Measurements from ENCODE around the gene MRPL55.
"Not testable (repeated sequence)": the region's sequence is repeated elsewhere in the genome, so short reads cannot be mapped to it uniquely, and the experiment has no call there.

The MRPL55 gene

DNA sequence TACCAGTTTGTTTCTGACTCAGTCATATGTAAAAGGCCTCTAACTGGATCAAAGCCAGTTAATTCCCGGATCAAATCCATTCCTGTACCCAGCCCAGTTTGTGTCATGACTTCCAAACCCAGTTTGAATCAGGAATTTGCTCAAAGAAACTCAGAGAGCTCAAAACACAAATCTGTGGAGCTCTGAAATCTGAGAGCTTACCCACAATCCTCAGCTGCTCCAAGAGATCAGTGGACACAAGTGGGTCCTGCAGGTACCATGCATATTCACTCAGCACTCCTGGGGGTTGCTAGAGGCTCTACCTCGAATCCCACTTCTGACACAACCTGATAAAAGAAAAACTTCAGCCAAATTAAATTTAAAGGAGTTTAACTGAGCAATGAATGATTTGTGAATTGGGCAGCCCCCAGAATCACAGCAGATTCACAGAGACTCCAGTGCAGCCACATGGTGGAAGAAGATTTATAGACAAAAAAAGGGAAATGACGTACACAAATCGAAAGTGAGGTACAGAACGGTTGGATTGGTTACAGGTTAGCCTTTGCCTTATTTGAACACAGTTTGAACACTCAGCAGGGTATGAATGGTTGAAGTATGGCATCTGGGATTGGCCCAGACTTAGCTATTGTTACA lies 11.9 kb upstream of the MRPL55 start:
- DNase-seq = no peak

- DNase-seq = no peak
Observed at GRCh38 chr1:228120351-228120750, 11.3 kb upstream of the MRPL55 start.

GRCh38 chr1:228118040-228118439 lies 8.9 kb upstream of the MRPL55 start:
- DNase-seq = no peak

DNA sequence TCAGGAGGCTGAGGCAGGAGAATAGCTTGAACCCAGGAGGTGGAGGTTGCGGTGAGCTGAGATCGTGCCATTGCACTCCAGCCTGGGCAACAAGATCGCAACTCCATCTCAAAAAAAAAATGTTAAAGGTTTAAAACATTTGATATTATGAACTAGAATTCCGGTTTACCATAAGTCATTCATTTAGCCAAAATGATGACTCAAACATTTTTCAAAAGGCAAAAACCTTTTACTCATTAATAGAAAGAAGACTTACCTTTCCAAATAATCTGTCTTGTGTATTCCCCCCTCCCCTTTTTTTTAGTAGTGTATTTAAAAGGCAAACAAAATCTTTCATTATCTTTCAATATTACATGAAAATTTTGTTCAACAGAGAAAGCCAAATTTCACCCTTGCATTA lies 8.2 kb upstream of the MRPL55 start:
- no peak for DNase-seq

DNA sequence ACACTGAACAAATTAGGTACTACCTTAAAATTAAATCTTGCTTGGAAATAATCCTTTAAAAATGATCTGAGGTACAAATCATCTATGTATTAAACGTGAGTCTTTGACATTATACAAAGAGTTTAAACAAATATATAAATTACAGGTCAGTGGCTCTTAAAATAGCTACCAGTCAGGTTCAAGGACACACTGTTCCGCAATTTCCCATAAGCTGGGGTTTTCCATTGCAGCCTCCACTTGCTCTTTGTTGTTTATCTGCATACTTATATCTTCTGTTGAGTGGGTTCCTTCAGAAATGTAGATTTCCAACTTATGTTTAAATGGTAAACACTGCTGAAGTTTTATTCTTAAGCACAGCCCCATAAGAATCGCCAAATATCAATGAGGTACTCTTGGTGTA lies 5.7 kb upstream of the MRPL55 start:
- no peak for DNase-seq

DNA sequence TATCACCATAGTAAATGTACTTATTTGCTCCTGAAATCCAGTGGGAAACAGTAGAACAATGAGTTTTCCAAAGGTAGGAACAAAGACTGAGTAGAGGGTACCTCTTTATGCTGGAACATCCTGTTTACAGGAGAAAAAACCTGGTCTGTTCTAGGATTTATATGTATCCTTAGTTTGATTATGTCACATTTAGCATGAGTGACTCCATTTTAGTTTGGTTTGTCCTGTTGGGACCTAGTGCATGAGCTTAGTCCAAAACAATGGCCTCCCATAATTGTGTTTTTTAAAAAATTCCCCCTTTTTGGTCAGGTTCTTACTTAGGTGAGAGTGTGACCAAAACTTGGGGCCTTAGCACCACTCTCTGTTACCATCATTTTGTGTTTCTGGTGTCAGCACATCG lies 3.5 kb upstream of the MRPL55 start:
- DNase-seq = no peak

DNA sequence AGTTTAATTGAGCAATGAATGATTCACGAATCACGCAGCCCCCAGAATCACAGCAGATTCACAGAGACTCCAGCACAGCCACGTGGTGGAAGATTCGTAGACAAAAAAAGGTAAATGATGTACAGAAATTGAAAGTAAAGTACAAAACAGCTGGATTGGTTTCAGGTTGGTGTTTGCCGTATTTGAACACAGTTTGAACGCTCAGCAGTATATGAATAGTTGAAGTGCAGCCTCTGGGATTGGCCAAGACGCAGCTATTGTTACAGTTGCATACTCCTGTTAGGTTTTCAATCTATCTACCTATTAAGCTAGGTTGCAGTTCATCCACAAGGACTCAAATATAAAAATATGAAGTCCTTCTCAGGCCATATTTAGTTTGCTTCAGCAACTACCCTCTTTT lies 3.1 kb upstream of the MRPL55 start:
- DNase-seq = no peak

DNA sequence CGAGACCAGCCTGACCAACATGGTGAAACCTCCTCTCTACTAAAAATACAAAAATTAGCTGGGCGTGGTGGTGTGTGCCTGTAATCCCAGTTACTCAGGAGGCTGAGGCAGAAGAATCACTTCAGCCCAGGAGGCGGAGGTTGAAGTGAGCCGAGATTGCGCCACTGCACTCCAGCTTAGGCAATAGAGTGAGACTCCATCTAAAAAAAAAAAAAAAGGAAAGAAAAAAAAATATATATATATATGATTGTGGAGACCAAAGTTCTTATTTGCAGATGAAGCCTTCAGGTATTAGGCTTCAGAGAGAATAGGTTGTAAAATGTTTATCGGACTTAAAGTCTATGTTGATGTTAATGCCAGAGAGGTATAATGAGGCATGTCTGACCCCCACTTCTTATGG lies 2.2 kb upstream of the MRPL55 start:
- not testable (repeated sequence) for DNase-seq

GRCh38 chr1:228110556-228110955 lies 1.5 kb upstream of the MRPL55 start:
- no peak for DNase-seq

GRCh38 chr1:228109962-228110488 lies 926 bp upstream of the MRPL55 start:
- DNase-seq = peak in 2 of 14 donors; percentile 31 to 32

- no peak for DNase-seq
Observed at GRCh38 chr1:228108742-228109072, 392 bp downstream of the MRPL55 start.

DNA sequence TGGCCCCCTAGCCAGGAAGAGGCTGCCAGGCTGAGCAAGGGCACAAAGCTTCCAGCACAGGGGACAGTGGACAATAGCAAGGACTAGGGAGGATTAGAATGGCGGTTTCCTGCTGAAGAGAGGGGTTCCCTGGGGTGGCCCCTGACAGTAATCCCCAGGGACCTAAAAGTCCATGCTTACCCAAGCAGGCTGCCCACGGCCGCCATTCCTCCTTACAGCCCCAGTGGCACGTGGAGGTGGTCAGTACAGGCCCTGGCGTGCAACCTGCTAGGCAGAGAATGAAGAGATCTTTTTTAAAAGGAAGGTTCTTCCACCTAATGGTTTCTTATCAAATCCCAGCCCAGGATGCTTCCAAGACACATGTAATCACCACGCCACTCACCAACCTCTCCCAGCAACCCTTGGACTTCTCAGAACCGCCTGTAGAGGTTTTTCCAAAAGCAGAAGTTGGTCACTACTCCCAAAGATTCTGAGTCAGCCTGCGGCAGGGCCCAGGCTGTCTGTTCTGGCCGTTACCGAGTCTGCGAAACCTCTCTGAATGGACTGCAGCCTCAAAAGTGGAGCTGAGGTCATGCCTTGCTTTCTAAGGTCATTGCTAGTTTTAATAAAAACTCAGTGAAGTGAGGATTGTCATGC lies 926 bp downstream of the MRPL55 start:
- no peak for DNase-seq

- DNase-seq = no peak
Observed at GRCh38 chr1:228107636-228108035, 1.5 kb downstream of the MRPL55 start.

DNA sequence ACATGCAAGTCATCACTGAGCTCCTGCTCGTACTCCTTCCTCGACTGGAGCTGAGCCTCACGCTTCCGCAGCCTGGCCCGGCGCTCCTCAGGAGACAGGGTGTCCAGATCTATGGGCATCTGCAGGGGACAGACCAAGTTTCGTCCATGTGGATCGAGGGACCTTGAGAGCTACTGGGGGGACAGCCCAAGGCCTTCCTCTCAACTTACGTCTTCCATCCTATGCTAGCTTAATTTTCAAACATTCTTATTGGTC lies 2.4 kb downstream of the MRPL55 start:
- DNase-seq = no peak

GRCh38 chr1:228105996-228106799 lies 2.9 kb downstream of the MRPL55 start:
- no peak for DNase-seq

GRCh38 chr1:228105270-228105995 lies 3.7 kb downstream of the MRPL55 start:
- DNase-seq = no peak

DNA sequence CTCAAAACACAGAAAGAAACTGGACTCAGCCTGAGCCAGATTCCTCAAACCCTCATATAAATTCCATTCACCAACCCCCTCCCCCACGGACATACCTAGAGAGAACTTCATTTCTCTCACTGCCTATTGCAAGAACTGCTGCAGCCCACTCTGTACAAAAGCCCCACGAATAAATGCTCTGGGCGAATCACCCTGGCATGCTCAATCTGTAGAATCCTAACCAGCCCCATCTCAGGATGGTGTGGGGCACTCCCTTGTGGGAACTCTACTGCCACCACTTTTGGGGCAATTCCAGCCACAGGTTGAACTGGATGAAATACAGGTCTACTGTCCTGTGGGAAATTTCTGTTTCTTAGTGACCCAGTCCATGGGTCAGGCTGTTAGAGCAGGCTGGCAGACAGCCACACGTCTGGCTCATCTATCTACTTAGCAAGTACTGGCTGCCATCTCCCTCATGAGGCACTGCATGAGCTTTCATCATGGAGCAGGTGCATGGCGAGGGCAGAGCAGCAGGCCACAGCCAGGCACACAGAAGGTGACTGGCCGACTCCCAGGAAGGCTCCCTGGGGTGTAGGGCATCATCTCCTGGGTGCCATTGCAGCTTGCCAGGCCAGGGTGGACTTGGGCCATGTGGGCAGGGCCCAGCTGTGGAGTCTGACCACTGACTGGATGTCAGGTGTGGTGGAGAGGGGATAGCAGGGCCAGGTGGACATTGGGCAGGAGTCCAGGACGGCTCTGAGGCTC lies 4.4 kb downstream of the MRPL55 start:
- no peak for DNase-seq

DNA sequence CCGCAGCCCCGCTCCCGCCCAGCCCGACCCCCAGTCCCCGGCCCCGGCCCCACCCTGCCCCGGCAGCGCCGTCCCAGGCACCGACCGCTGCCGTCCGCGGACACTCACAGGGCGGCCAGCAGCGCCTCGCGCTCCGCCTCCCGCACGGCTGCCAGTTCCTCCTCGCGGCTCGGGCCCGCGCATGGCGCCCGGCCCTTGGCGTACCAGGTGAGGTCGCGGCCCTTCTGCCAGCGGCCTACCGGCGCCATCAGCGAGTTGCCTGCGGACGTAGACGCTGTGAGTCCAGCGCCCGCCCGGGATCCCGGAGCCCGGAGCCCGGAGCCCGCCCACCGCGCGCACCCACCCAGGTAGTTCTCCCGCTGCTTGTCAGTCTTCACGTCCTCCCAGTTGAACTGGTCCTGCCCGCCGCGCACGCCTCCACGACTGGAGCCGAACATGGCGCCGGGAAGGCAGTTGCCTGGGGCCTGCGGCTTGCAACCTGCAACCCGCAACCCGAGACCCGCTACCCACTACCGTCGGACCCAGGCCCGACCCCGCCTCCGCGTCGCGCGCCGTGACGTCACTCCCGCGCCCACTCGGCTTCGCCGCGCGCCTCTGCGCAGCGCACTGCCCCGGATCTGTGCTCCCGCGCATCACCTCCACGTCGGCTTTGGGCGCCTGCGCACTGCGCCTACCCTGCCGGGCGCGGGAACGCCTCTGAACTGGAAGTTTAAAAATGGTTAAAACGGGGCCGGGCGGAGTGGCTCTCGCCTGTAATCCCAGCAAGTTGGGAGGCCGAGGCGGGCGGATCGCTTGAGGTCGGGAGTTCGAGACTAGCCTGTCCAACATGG lies 6.1 kb downstream of the MRPL55 start, which contains the start of gene C1orf35:
C1orf35 (minus strand) TSS at position 535 of the 830 bp plus-strand sequence; CDS start at position 437, 98 bp downstream.
- peak in 13 of 14 donors; percentile 47 to 93 (median 80) for DNase-seq

DNA sequence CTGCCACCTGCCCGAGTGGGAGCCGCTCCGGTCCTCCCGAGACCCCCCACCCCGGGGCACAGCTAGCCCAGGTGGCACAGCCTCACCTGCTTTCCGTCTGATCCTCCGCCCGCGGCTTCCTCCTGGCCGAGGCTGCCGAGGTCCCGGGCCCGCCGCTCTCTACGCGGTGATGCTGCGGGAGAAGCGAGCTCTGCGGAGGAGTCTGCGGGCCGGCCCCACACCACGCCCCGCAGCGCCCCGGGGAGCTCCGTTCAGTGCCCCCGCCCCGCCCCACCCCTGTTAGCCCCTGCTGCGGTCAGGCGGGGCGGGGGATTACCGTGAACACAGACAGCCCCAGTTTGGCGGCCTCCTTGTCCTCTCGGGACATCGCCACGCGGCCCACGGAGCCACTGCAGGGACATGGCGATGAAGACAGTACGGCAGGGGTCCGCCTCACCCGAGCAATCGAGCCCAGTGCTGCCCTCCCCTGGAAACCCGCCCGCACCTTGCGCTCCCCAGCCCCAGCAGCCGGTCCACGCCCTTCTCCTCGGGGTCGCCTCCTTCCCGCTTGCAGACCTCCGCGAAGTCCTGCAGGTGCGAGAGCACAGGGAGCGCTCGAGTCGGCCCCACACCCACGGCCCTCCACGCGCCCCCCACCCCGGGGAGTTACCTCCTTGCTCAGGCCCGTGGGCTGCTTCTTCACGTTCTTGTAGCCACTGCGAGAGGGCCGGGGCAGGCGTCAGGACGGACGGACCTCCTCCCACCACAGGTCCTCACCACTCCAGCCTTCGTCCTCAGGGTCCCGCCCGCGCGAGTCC lies 6.9 kb downstream of the MRPL55 start:
- DNase-seq = no peak

GRCh38 chr1:228101614-228101993 lies 7.5 kb downstream of the MRPL55 start:
- no peak for DNase-seq
